Measurements from ENCODE around the gene POP4. TPM values are rescaled to one million over a fixed set of nuclear protein-coding genes. Genes with fewer than 3 reads are reported as not detected.

POP4 gene
- total RNA-seq, 1 experiment from 2014 or later, result 116 TPM

- in situ Hi-C loops (cut with HindIII; ENCODE audit: low pct_unique_long_range_greater_than_20kb, low sequenced_read_pairs), result no loop called here
- H3K4me3 ChIP-seq (ENCODE audit: low read depth in 2 of 2, low read length in 2 of 2), result no peak overlapping the region
- H3K27ac ChIP-seq (ENCODE audit: low read length), result no peak overlapping the region
- TF ChIP-seq, protein P1, sequence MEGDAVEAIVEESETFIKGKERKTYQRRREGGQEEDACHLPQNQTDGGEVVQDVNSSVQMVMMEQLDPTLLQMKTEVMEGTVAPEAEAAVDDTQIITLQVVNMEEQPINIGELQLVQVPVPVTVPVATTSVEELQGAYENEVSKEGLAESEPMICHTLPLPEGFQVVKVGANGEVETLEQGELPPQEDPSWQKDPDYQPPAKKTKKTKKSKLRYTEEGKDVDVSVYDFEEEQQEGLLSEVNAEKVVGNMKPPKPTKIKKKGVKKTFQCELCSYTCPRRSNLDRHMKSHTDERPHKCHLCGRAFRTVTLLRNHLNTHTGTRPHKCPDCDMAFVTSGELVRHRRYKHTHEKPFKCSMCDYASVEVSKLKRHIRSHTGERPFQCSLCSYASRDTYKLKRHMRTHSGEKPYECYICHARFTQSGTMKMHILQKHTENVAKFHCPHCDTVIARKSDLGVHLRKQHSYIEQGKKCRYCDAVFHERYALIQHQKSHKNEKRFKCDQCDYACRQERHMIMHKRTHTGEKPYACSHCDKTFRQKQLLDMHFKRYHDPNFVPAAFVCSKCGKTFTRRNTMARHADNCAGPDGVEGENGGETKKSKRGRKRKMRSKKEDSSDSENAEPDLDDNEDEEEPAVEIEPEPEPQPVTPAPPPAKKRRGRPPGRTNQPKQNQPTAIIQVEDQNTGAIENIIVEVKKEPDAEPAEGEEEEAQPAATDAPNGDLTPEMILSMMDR (IDR thresholded peaks at IDR 0.05), result no peak
- no peak for TF ChIP-seq SIN3A (IDR thresholded peaks at IDR 0.05; ENCODE audit: borderline replicate concordance, insufficient read depth, low read depth, low read length)
- TF ChIP-seq POLR2AphosphoS5 (IDR thresholded peaks at IDR 0.05; ENCODE audit: low read depth, low read length), result no peak
- TF ChIP-seq REST (IDR thresholded peaks at IDR 0.05; ENCODE audit: insufficient read depth in 1 of 2, low read depth in 2 of 2, low read length in 1 of 2), result no peak
- TF ChIP-seq TCF7L2 (IDR thresholded peaks at IDR 0.05; ENCODE audit: low read depth, low read length), result no peak
- ChIA-PET CTCF (interaction anchor here (0.7 kb wide), 1 partner anchor 18 kb away, joined by 4 read pairs; no protein-coding TSS in a partner anchor), POLR2A (interaction anchor here (0.6 kb wide), 1 partner anchor 1551 kb away, joined by 4 read pairs; no protein-coding TSS in a partner anchor)
- no peak for DNase-seq (ENCODE audit: low read depth, low spot score)
- ATAC-seq, result 0 out of 2 replicates have a peak, but pooled peaks have one; percentile 27
- peaks cover 18% of the 10 kb centered on the region for H3K27me3 ChIP-seq (ENCODE audit: control insufficient read depth, insufficient read depth, low read length)
- no peaks in the 10 kb centered on the region for H3K36me3 ChIP-seq (ENCODE audit: control insufficient read depth, insufficient read depth, low read length)
- H3K4me1 ChIP-seq (ENCODE audit: control insufficient read depth, insufficient read depth, low read length), result no peaks in the 10 kb centered on the region
- intact Hi-C loops (cut with micrococcal nuclease; ENCODE audit: unreplicated experiment), result no loop called here
- H3K9me3 ChIP-seq (ENCODE audit: control insufficient read depth, insufficient read depth, low read depth, low read length), result no peaks in the 10 kb centered on the region
- BruUV-seq (replicated peaks), result no TSS peak
These were observed 37.8 kb upstream of the POP4 start for GRCh38 chr19:29568036-29569025.

GRCh38 chr19:29569038-29569911 lies 36.8 kb upstream of the POP4 start:
- intact Hi-C loops (cut with micrococcal nuclease; ENCODE audit: unreplicated experiment), result no loop called here
- POLR2A ChIA-PET, result no interaction called here
- H3K36me3 ChIP-seq (ENCODE audit: control insufficient read depth, insufficient read depth, low read length), result no peaks in the 10 kb centered on the region
- no peak overlapping the region for H3K4me3 ChIP-seq (ENCODE audit: low read depth in 2 of 2, low read length in 2 of 2)
- peaks cover 22% of the 10 kb centered on the region for H3K27me3 ChIP-seq (ENCODE audit: control insufficient read depth, insufficient read depth, low read length)
- TF ChIP-seq REST (IDR thresholded peaks at IDR 0.05; ENCODE audit: insufficient read depth in 1 of 2, low read depth in 2 of 2, low read length in 1 of 2) (no peak), TCF7L2 (IDR thresholded peaks at IDR 0.05; ENCODE audit: low read depth, low read length) (no peak), POLR2AphosphoS5 (IDR thresholded peaks at IDR 0.05; ENCODE audit: low read depth, low read length) (no peak), SIN3A (IDR thresholded peaks at IDR 0.05; ENCODE audit: borderline replicate concordance, insufficient read depth, low read depth, low read length) (no peak)
- TF ChIP-seq, protein P1 (IDR thresholded peaks at IDR 0.05), result no peak
- in situ Hi-C loops (cut with HindIII; ENCODE audit: low pct_unique_long_range_greater_than_20kb, low sequenced_read_pairs), result no loop called here
- no peak overlapping the region for H3K27ac ChIP-seq (ENCODE audit: low read length)
- CTCF ChIA-PET, result no interaction called here
- H3K4me1 ChIP-seq (ENCODE audit: control insufficient read depth, insufficient read depth, low read length), result no peaks in the 10 kb centered on the region
- DNase-seq (ENCODE audit: low read depth, low spot score) (no peak), ATAC-seq (no peak)
- BruUV-seq (replicated peaks), result no TSS peak
- H3K9me3 ChIP-seq (ENCODE audit: control insufficient read depth, insufficient read depth, low read depth, low read length), result no peaks in the 10 kb centered on the region

Data from Panc1 (cell line).